OCI-LY7 (cell line): ENCODE measurements around the gene ANO2. TPM values are rescaled to one million over a fixed set of nuclear protein-coding genes. Genes with fewer than 3 reads are reported as not detected.

ENCODE experiments used
- BruUV-seq: library from RNA; stranded (reverse); fragments of 400-500 nt; replicated peaks from 2 replicates; lab custom pipeline; 2021; lab: Mats Ljungman, UMichigan
- CTCF ChIA-PET: fragments of 300-600 bp; sonication (Branson Sonifier 250); formaldehyde crosslinking; loops from one replicate; lab custom pipeline; 2022; ENCODE audit warnings: antibody characterized with exemption; ENCODE audit not compliant: unreplicated experiment; lab: Charles Lee
- POLR2A ChIA-PET: fragments of 300-600 bp; sonication (Branson Sonifier 250); formaldehyde crosslinking; loops from one replicate; lab custom pipeline; 2022; ENCODE audit warnings: antibody characterized with exemption; lab: Charles Lee
- DNase-seq: peaks from one replicate; pipeline ENCODE4 v3.0.0-alpha.2; 2015; ENCODE audit warnings: low spot score
- H2AFZ ChIP-seq: fragments of 200-600 bp; sonication (generic), shearing (Covaris generic); 2 replicates; pipeline ENCODE4 v1.6.1; 2014; ENCODE audit warnings: mild to moderate bottlenecking, antibody characterized with exemption, low read length, moderate library complexity
- H3K27ac ChIP-seq: fragments of 200-600 bp; sonication (generic); 2 replicates; pipeline ENCODE4 v1.5.1; 2014; ENCODE audit warnings: mixed run types, low read depth, mild to moderate bottlenecking, moderate library complexity, low read length, inconsistent platforms; ENCODE audit not compliant: poor library complexity, severe bottlenecking
- H3K36me3 ChIP-seq: fragments of 200-600 bp; sonication (generic); 2 replicates; pipeline ENCODE4 v1.6.1; 2014; ENCODE audit warnings: mild to moderate bottlenecking, antibody characterized with exemption, low read length, moderate library complexity, mixed read lengths; ENCODE audit not compliant: insufficient read depth
- H3K4me1 ChIP-seq: fragments of 200-600 bp; sonication (generic); 2 replicates; pipeline ENCODE4 v1.5.1; 2014; ENCODE audit warnings: mild to moderate bottlenecking, low read length; ENCODE audit not compliant: insufficient read depth, poor library complexity, severe bottlenecking
- H3K4me2 ChIP-seq: fragments of 200-600 bp; sonication (generic); 2 replicates; pipeline ENCODE4 v1.6.1; 2014; ENCODE audit warnings: mild to moderate bottlenecking, low read length
- H3K4me3 ChIP-seq: fragments of 200-600 bp; sonication (generic); 2 replicates; pipeline ENCODE4 v1.5.1; 2014; ENCODE audit warnings: mild to moderate bottlenecking, low read depth, low read length; ENCODE audit not compliant: poor library complexity, severe bottlenecking
- H3K79me2 ChIP-seq: fragments of 200-600 bp; sonication (generic); 2 replicates; pipeline ENCODE4 v1.6.1; 2016; ENCODE audit warnings: low read depth, mild to moderate bottlenecking, low read length, moderate library complexity, mixed read lengths; ENCODE audit not compliant: insufficient read depth
- H3K9me2 ChIP-seq: fragments of 200-600 bp; sonication (generic); 2 replicates; pipeline ENCODE4 v1.6.1; 2016; ENCODE audit warnings: mild to moderate bottlenecking, low read length, mixed read lengths; ENCODE audit not compliant: insufficient read depth
- H3K9me3 ChIP-seq: fragments of 200-600 bp; sonication (generic); 2 replicates; pipeline ENCODE4 v1.6.1; 2014; ENCODE audit warnings: mild to moderate bottlenecking, mixed run types, low read length, mixed read lengths
- H4K20me1 ChIP-seq: fragments of 200-600 bp; sonication (generic); 2 replicates; pipeline ENCODE4 v1.6.1; 2014; ENCODE audit warnings: mild to moderate bottlenecking, antibody characterized with exemption, low read length, moderate library complexity, mixed read lengths; ENCODE audit not compliant: insufficient read depth
- CTCF ChIP-seq: fragments of 200-600 bp; sonication (generic); conservative IDR thresholded peaks from 2 replicates; pipeline ENCODE4 v1.5.1; 2014; ENCODE audit warnings: mild to moderate bottlenecking, antibody characterized with exemption, low read length, moderate library complexity, mixed read lengths
- EZH2phosphoT487 ChIP-seq: fragments of 200-600 bp; sonication (generic); IDR thresholded peaks from 2 replicates; pipeline ENCODE4 v1.6.1; 2018; ENCODE audit warnings: low read depth, borderline replicate concordance, mild to moderate bottlenecking, mixed run types, antibody characterized with exemption, low read length, moderate library complexity, mixed read lengths
- intact Hi-C: fragments of 100-400 bp; cut with micrococcal nuclease; formaldehyde crosslinking; loops from one replicate; pipeline ENCODE4 v1.10.0; 2022; ENCODE audit not compliant: unreplicated experiment
- total RNA-seq, 2 experiments: library from RNA; depleted of rRNA in 1 of 2; stranded (reverse); fragments of >200 nt in 1 of 2; shearing (Covaris generic) in 1 of 2; gene quantifications; 2 replicates each; pipeline ENCODE4 v1.2.3, GENCODE V29; 2014 to 2022

Gene ANO2
- total RNA-seq, 2 experiments from 2014 or later = not detected

GRCh38 chr12:5581616-5582015 lies 363.4 kb downstream of the ANO2 start:
- H4K20me1 ChIP-seq = no peaks in the 10 kb centered on the region
- no TSS peak for BruUV-seq
- H3K79me2 ChIP-seq = no peaks in the 10 kb centered on the region
- H3K4me3 ChIP-seq = no peak overlapping the region
- H3K36me3 ChIP-seq = no peaks in the 10 kb centered on the region
- no peak for TF ChIP-seq EZH2phosphoT487
- no peak for TF ChIP-seq CTCF
- no peaks in the 10 kb centered on the region for H3K9me3 ChIP-seq
- H3K4me1 ChIP-seq = no peaks in the 10 kb centered on the region
- H3K9me2 ChIP-seq = no peaks in the 10 kb centered on the region
- H3K27ac ChIP-seq = no peak overlapping the region
- CTCF ChIA-PET = no interaction called here
- intact Hi-C loops = no loop called here
- POLR2A ChIA-PET = no interaction called here
- H3K4me2 ChIP-seq = no peak overlapping the region
- no peak for DNase-seq
- H2AFZ ChIP-seq = no peak overlapping the region

- Histone ChIP-seq H2AFZ (no peak overlapping the region), H3K27ac (no peak overlapping the region), H3K9me3 (no peaks in the 10 kb centered on the region), H4K20me1 (no peaks in the 10 kb centered on the region), H3K4me3 (no peak overlapping the region), H3K9me2 (no peaks in the 10 kb centered on the region), H3K79me2 (no peaks in the 10 kb centered on the region), H3K4me1 (no peaks in the 10 kb centered on the region), H3K4me2 (no peak overlapping the region), H3K36me3 (no peaks in the 10 kb centered on the region)
- TF ChIP-seq CTCF (no peak), EZH2phosphoT487 (no peak)
- POLR2A ChIA-PET = interaction anchor here (0.6 kb wide), 1 partner anchor 411 kb away, joined by 3 read pairs; no protein-coding TSS in a partner anchor
- CTCF ChIA-PET = no interaction called here
- no peak for DNase-seq
- BruUV-seq = no TSS peak
- intact Hi-C loops = no loop called here
Measured at GRCh38 chr12:5581019-5581418, 364.0 kb downstream of the ANO2 start.

GRCh38 chr12:5578775-5579174 lies 366.3 kb downstream of the ANO2 start:
- no peak overlapping the region for H2AFZ ChIP-seq
- H3K4me3 ChIP-seq = no peak overlapping the region
- no TSS peak for BruUV-seq
- no peaks in the 10 kb centered on the region for H3K4me1 ChIP-seq
- ChIA-PET CTCF (no interaction called here), POLR2A (no interaction called here)
- DNase-seq = no peak
- H3K9me3 ChIP-seq = no peaks in the 10 kb centered on the region
- intact Hi-C loops = no loop called here
- H4K20me1 ChIP-seq = no peaks in the 10 kb centered on the region
- TF ChIP-seq EZH2phosphoT487 = no peak
- no peak for TF ChIP-seq CTCF
- H3K27ac ChIP-seq = no peak overlapping the region
- H3K79me2 ChIP-seq = no peaks in the 10 kb centered on the region
- H3K9me2 ChIP-seq = no peaks in the 10 kb centered on the region
- H3K36me3 ChIP-seq = no peaks in the 10 kb centered on the region
- no peak overlapping the region for H3K4me2 ChIP-seq
